Measurements from ENCODE around the gene TTC21A.

The TTC21A gene

DNA sequence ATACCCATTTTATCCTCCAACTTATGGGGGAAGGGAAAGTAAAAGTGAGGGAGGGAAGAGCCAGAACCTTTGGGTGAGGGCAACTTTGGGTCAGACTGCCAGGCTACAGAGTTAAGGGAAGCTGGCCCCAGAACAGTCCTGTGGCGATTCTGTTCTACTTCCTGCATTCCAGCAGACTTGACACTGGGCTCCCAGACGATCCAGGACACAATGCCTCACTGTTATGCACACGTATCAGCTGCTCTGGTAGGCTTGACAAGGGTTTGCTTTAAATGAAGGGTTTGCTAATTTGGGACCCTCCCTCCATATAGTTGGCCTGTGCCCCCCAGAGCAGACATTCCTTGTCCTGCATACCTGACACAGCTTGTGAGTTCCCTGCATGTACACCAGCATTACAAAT, 10.7 kb upstream of the TTC21A start (continued):
- no peak for TF ChIP-seq TCF4 (CRISPR knock-in tag; IDR thresholded peaks at IDR 0.05; ENCODE audit: borderline replicate concordance)
- TF ChIP-seq BACH2 (CRISPR knock-in tag; IDR thresholded peaks at IDR 0.05; ENCODE audit: borderline replicate concordance) = no peak
- TF ChIP-seq, protein P1, sequence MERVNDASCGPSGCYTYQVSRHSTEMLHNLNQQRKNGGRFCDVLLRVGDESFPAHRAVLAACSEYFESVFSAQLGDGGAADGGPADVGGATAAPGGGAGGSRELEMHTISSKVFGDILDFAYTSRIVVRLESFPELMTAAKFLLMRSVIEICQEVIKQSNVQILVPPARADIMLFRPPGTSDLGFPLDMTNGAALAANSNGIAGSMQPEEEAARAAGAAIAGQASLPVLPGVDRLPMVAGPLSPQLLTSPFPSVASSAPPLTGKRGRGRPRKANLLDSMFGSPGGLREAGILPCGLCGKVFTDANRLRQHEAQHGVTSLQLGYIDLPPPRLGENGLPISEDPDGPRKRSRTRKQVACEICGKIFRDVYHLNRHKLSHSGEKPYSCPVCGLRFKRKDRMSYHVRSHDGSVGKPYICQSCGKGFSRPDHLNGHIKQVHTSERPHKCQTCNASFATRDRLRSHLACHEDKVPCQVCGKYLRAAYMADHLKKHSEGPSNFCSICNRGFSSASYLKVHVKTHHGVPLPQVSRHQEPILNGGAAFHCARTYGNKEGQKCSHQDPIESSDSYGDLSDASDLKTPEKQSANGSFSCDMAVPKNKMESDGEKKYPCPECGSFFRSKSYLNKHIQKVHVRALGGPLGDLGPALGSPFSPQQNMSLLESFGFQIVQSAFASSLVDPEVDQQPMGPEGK (CRISPR knock-in tag; IDR thresholded peaks at IDR 0.05; ENCODE audit: borderline replicate concordance) = no peak

DNA sequence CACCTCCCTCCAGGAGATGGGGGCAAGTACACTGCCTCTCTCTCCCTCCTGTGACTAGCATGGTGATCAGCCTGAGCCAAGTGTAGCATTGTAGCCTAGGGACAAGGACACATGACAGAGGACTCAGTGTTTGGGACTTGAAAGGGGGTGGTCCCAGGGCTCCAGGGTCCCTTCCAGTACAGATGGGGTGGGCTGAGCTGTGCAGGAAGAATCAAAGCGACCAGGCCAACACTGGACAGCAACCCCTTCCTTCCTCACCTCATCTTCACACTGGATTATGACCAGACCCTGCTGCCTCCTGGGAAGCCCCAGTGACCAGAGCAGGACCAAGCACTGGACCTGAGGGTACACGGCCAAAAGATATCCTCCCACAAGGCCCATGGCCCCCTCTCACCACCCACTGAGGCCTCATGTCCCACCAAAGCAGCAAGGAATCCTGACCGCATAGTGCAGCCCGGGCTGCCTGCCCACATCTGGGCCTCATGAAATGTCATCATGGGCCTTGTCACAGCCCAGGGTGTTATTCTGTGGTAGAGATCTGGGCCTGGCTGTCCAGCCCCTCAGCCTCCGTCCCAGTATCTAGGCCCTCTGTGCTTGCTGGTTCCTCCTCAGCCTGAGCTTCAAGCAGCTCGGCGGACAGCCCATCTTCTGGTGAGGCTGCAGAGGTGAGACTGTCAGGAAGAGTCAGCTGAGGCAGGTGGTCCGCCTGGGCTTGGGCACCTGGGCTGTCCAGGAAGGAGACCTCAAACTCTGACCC, 9.6 kb upstream of the TTC21A start:
- no peak for ATAC-seq
- no peak for TF ChIP-seq RARB (CRISPR knock-in tag; IDR thresholded peaks at IDR 0.05)
- TF ChIP-seq ZFP3 (CRISPR knock-in tag; IDR thresholded peaks at IDR 0.05) = no peak
- TF ChIP-seq ESRRG (CRISPR knock-in tag; IDR thresholded peaks at IDR 0.05) = no peak
- TF ChIP-seq, protein P1 (CRISPR knock-in tag; IDR thresholded peaks at IDR 0.05; ENCODE audit: borderline replicate concordance) = no peak

DNA sequence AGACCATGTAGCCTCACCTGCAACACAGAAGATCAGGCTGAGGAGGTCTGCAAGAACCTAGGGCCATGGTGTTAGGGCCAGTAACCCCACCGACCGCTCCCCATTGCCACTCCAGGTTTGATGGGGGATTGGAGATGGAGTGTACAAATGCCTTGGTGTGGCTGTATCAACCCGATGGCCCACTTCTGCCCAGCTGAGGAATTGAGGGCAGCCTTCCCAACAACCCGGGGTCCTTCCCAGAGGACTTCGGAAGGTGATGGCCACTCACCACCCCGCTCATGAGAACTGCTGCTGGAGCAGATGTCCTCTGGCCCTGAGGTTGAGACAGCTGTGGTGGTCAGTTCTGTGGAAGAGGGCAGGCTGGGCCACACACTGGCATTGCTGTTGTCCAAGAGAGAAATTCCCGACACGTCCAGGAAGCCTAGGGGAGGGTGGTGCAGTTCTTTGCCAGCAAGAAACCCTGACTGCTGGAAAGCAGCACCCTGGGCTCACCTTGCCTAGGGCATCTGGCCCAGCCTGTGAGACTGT, 8.9 kb upstream of the TTC21A start:
- no peak for ATAC-seq
- TF ChIP-seq, protein P2, sequence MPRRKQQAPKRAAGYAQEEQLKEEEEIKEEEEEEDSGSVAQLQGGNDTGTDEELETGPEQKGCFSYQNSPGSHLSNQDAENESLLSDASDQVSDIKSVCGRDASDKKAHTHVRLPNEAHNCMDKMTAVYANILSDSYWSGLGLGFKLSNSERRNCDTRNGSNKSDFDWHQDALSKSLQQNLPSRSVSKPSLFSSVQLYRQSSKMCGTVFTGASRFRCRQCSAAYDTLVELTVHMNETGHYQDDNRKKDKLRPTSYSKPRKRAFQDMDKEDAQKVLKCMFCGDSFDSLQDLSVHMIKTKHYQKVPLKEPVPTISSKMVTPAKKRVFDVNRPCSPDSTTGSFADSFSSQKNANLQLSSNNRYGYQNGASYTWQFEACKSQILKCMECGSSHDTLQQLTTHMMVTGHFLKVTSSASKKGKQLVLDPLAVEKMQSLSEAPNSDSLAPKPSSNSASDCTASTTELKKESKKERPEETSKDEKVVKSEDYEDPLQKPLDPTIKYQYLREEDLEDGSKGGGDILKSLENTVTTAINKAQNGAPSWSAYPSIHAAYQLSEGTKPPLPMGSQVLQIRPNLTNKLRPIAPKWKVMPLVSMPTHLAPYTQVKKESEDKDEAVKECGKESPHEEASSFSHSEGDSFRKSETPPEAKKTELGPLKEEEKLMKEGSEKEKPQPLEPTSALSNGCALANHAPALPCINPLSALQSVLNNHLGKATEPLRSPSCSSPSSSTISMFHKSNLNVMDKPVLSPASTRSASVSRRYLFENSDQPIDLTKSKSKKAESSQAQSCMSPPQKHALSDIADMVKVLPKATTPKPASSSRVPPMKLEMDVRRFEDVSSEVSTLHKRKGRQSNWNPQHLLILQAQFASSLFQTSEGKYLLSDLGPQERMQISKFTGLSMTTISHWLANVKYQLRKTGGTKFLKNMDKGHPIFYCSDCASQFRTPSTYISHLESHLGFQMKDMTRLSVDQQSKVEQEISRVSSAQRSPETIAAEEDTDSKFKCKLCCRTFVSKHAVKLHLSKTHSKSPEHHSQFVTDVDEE (CRISPR knock-in tag; IDR thresholded peaks at IDR 0.05) = no peak

DNA sequence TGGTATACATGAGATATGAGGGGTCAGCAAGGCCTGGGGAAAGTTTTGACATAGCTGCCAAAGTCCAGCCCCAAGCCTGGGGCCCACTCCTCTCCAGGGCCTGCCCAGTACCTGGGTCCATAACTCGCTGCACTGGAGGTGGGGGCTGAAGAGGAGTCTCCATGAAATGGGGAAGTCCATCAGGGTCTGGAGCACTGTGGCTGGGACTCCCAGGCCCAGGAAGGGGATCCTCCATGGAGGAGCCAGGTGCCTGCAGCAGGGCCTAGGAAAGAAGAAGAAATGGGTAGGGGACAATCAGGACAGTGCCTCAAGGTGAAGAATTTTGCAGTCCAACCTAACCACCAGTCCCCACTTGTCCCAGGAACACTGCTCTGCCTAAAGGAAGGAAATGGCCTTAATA, 8.2 kb upstream of the TTC21A start:
- ATAC-seq = no peak

DNA sequence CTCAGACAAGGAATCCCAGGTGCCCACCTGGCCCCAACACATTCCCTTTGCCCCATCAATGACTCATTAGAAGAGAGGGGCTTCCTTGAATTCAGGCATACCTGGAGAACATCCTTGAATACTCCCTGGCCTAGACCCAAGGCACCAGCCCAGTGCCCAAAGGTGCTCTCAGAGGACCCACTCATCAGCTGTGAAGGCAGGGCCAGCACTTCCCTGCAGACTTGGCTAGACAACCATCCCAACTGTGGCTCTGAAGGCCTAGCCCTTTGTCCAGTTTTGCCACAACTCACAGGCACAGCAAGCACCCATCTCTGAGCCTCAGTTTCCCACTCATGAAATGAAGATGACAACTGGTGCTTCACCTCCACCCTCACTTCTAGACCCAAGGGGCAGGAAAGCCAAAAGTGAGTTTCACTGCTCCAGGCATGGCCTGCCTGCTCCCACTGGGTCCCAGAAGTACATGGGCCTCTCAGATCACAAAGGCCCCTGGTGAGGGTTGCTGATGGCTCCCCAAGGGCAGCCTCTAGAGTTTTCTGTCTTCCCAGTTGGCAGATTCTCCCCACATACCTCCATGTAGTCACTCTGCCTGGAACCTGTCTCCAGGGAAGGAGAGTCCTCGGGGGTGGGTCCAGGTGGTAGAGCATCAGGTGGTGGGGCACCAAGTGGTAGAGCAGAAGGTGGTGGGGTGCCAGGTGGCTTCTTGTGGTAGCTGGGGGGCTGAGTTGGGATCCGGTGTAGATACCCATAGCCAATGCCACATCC, 7.6 kb upstream of the TTC21A start:
- no peak for ATAC-seq
- TF ChIP-seq SNAI2 (CRISPR knock-in tag; IDR thresholded peaks at IDR 0.05) = no peak

More for the DNA sequence above, 8.2 kb upstream of the TTC21A start:
- TF ChIP-seq, protein P3, sequence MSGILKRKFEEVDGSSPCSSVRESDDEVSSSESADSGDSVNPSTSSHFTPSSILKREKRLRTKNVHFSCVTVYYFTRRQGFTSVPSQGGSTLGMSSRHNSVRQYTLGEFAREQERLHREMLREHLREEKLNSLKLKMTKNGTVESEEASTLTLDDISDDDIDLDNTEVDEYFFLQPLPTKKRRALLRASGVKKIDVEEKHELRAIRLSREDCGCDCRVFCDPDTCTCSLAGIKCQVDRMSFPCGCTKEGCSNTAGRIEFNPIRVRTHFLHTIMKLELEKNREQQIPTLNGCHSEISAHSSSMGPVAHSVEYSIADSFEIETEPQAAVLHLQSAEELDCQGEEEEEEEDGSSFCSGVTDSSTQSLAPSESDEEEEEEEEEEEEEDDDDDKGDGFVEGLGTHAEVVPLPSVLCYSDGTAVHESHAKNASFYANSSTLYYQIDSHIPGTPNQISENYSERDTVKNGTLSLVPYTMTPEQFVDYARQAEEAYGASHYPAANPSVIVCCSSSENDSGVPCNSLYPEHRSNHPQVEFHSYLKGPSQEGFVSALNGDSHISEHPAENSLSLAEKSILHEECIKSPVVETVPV (CRISPR knock-in tag; IDR thresholded peaks at IDR 0.05) = no peak
- TF ChIP-seq TOX (CRISPR knock-in tag; IDR thresholded peaks at IDR 0.05; ENCODE audit: borderline replicate concordance) = no peak
- no peak for TF ChIP-seq ESRRG (CRISPR knock-in tag; IDR thresholded peaks at IDR 0.05)
- no peak for TF ChIP-seq ZNF70 (CRISPR knock-in tag; IDR thresholded peaks at IDR 0.05)

DNA sequence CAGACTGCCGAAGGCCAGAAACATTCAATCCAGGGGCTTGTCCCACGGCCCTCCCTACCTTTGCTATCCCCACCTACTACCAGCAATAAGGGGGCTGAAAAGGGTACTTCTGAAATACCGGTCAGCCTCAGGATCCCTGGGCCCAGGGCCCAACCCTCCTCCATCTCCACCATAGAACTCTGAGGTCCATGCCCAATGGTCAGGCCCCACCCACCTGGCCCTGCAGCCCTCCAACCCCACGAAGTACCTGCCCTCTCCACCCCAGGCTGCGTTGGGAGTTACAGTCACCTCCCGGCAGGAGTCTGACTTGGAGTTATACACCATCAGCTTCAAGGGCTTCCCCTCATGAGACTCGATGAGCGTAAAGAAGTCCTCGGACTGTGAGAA, 7.0 kb upstream of the TTC21A start:
- no peak for ATAC-seq
- no peak for TF ChIP-seq RARB (CRISPR knock-in tag; IDR thresholded peaks at IDR 0.05)
- TF ChIP-seq ZFP30 (CRISPR knock-in tag; IDR thresholded peaks at IDR 0.05) = no peak
- no peak for TF ChIP-seq SNAI2 (CRISPR knock-in tag; IDR thresholded peaks at IDR 0.05)
- no peak for TF ChIP-seq TOX (CRISPR knock-in tag; IDR thresholded peaks at IDR 0.05; ENCODE audit: borderline replicate concordance)
- TF ChIP-seq ZNF70 (CRISPR knock-in tag; IDR thresholded peaks at IDR 0.05) = no peak
- TF ChIP-seq ZNF8 (CRISPR knock-in tag; IDR thresholded peaks at IDR 0.05) = no peak
- TF ChIP-seq, protein P4, sequence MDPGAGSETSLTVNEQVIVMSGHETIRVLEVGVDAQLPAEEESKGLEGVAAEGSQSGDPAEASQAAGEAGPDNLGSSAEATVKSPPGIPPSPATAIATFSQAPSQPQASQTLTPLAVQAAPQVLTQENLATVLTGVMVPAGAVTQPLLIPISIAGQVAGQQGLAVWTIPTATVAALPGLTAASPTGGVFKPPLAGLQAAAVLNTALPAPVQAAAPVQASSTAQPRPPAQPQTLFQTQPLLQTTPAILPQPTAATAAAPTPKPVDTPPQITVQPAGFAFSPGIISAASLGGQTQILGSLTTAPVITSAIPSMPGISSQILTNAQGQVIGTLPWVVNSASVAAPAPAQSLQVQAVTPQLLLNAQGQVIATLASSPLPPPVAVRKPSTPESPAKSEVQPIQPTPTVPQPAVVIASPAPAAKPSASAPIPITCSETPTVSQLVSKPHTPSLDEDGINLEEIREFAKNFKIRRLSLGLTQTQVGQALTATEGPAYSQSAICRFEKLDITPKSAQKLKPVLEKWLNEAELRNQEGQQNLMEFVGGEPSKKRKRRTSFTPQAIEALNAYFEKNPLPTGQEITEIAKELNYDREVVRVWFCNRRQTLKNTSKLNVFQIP (CRISPR knock-in tag; IDR thresholded peaks at IDR 0.05; ENCODE audit: borderline replicate concordance, low read depth) = no peak

All from SK-N-SH treated with all-trans-retinoic acid at 6 μM for 48 hours (cell line).